Activated CD8-positive, alpha-beta T cell treated with anti-CD3 and anti-CD28 coated beads for 36 hours (primary cell): ENCODE results near the gene CD209. TPM values are rescaled to one million over a fixed set of nuclear protein-coding genes. Genes with fewer than 3 reads are reported as not detected.

Experiments used
- ATAC-seq: fragments of 200-7000 bp; cut with Tn5 transposase; one replicate; pipeline ENCODE4 v1.10.0; 2021; ENCODE audit warnings: mild to moderate bottlenecking, moderate library complexity
- CTCF ChIA-PET: fragments of 350-600 bp; sonication (Branson Sonifier 250); formaldehyde crosslinking; loops from one replicate; lab custom pipeline; 2021; ENCODE audit warnings: antibody characterized with exemption; lab: Charles Lee
- POLR2A ChIA-PET: fragments of 350-600 bp; sonication (Branson Sonifier 250); formaldehyde crosslinking; loops from one replicate; lab custom pipeline; 2021; ENCODE audit warnings: antibody characterized with exemption; lab: Charles Lee
- DNase-seq: peaks from one replicate; pipeline ENCODE4 v3.0.0-alpha.2; 2020
- H3K27ac Mint-ChIP-seq: one replicate; pipeline ENCODE4 v1.8.0; 2021; ENCODE audit warnings: mild to moderate bottlenecking, mixed read lengths
- H3K27me3 Mint-ChIP-seq: one replicate; pipeline ENCODE4 v1.8.0; 2021; ENCODE audit warnings: mixed read lengths
- H3K36me3 Mint-ChIP-seq: one replicate; pipeline ENCODE4 v1.8.0; 2021; ENCODE audit warnings: low read depth, mixed read lengths
- H3K4me1 Mint-ChIP-seq: one replicate; pipeline ENCODE4 v1.8.0; 2021; ENCODE audit warnings: low read depth, mixed read lengths
- H3K4me3 Mint-ChIP-seq: one replicate; pipeline ENCODE4 v1.8.0; 2021; ENCODE audit warnings: mild to moderate bottlenecking, moderate library complexity, mixed read lengths
- H3K9me3 Mint-ChIP-seq: one replicate; pipeline ENCODE4 v1.8.0; 2021; ENCODE audit warnings: mixed read lengths
- CTCF ChIP-seq: fragments of 200-600 bp; IDR thresholded peaks from one replicate; pipeline ENCODE4 v1.8.0; 2022; ENCODE audit warnings: antibody characterized with exemption, mild to moderate bottlenecking
- intact Hi-C: fragments of 100-400 bp; cut with micrococcal nuclease; formaldehyde crosslinking; loops from one replicate; pipeline ENCODE4 v1.10.0; 2022
- total RNA-seq, 2 experiments: library from RNA; stranded (reverse); gene quantifications; one replicate each; pipeline ENCODE4 v1.2.3, GENCODE V29; 2021

The CD209 gene
- total RNA-seq, 2 experiments from 2014 or later, result not detected

DNA sequence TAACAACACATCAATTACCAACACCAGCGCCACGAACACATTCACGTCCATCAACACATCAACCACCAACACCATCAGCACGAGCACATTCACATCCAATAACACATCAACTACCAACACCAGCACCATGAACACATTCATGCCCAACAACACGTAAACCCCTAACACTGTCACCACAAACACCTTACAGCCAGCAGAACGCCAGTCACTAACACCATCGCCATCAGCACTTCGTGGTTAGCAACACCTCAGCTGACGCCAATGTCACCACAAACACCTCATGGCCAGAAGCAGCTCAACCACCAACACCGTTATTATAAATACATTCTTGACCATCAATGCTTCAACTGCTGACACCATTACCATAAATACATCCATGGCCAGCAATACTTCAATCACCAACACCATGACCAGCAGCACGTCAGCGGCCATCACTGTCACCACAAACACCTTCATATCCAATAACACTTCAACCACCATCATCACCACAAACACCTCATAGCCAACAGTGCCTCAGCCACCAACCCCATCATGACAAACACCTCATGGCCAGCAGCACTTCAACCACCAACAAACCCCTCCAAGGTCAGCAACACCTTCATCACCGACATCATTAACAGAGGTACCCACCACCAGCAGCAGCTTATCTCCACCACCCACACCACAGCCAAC lies 54.8 kb downstream of the CD209 start:
- H3K27ac Mint-ChIP-seq, result no peak overlapping the region

GRCh38 chr19:7691497-7691896 lies 55.8 kb downstream of the CD209 start:
- Mint-ChIP-seq H3K4me1 (no peaks in the 10 kb centered on the region), H3K4me3 (no peak overlapping the region), H3K36me3 (no peaks in the 10 kb centered on the region), H3K27ac (no peak overlapping the region), H3K27me3 (peaks cover under 1% of the 10 kb centered on the region), H3K9me3 (no peaks in the 10 kb centered on the region)
- POLR2A ChIA-PET, result interaction anchor here (1.1 to 1.4 kb wide), 2 partner anchors 8 to 116 kb away, joined by 3 to 4 read pairs; no protein-coding TSS in a partner anchor
- ATAC-seq (peak; percentile 59), DNase-seq (peak; percentile 53)
- intact Hi-C loops, result no loop called here
- CTCF ChIA-PET, result no interaction called here
- no peak for TF ChIP-seq CTCF

More for the DNA sequence above, 54.8 kb downstream of the CD209 start:
- no peaks in the 10 kb centered on the region for H3K4me1 Mint-ChIP-seq
- peaks cover 3% of the 10 kb centered on the region for H3K27me3 Mint-ChIP-seq
- ATAC-seq (peak; percentile 51), DNase-seq (peak; percentile 51)
- H3K4me3 Mint-ChIP-seq, result no peak overlapping the region
- ChIA-PET POLR2A (interaction anchor here (0.9 to 1.1 kb wide), 2 partner anchors 74 to 115 kb away, joined by 3 to 4 read pairs; no protein-coding TSS in a partner anchor), CTCF (interaction anchor here (1.0 kb wide), 1 partner anchor 12 kb away, joined by 3 read pairs; the partner anchor contains the start of gene TRAPPC5)
- no peak for TF ChIP-seq CTCF
- intact Hi-C loops, result no loop called here
- H3K36me3 Mint-ChIP-seq, result no peaks in the 10 kb centered on the region
- no peaks in the 10 kb centered on the region for H3K9me3 Mint-ChIP-seq

DNA sequence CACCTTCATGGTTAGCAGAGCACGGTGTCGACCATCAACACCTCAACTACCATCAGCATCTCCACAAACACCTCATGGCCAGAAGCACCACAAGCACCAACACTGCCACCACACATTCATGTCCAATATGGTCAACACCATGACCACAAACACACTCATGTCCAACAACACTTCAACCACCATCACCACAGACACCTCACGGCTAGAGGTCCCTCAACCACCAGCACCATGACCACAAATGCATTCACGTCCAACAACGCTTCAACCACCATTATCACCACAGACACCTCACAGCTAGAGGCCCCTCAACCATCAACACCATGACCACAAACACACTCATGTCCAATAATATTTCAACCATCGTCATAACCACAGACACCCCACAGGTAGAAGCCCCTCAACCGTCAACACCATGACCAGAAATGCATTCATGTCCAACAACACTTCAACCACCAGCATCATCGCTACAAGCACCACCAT lies 56.5 kb downstream of the CD209 start:
- CTCF ChIA-PET, result no interaction called here

More for the DNA sequence above, 56.5 kb downstream of the CD209 start:
- intact Hi-C loops, result no loop called here
- Mint-ChIP-seq H3K27ac (no peak overlapping the region), H3K4me3 (no peak overlapping the region), H3K4me1 (no peaks in the 10 kb centered on the region), H3K27me3 (no peaks in the 10 kb centered on the region), H3K36me3 (no peaks in the 10 kb centered on the region), H3K9me3 (no peaks in the 10 kb centered on the region)
- no peak for ATAC-seq
- peak; percentile 42 for DNase-seq
- POLR2A ChIA-PET, result interaction anchor here (1.4 kb wide), 1 partner anchor 9 kb away, joined by 4 read pairs; no protein-coding TSS in a partner anchor
- no peak for TF ChIP-seq CTCF

Other genes with a start within 250 kb of the CD209 start
- gene ZNF358, start 231.4 kb downstream of the CD209 start, total RNA-seq, result 1 to 10 TPM; 4.8 to 6.5 TPM
- 1 to 10 TPM; 7.9 to 9.2 TPM for gene MCOLN1, start 224.9 kb downstream of the CD209 start, total RNA-seq
- 10 to 100 TPM; 79.2 to 90.3 TPM for gene PNPLA6, start 211.8 kb downstream of the CD209 start, total RNA-seq
- gene CAMSAP3, start 151.7 kb downstream of the CD209 start, total RNA-seq, result under 1 TPM; 0.25 to 0.63 TPM
- 10 to 100 TPM; 50.7 to 54.1 TPM for gene XAB2, start 118.0 kb downstream of the CD209 start, total RNA-seq
- gene PET100, start 117.7 kb downstream of the CD209 start, total RNA-seq, result 10 to 100 TPM; 71.8 to 83.3 TPM
- gene PCP2, start 113.8 kb downstream of the CD209 start, total RNA-seq, result 1 to 10 TPM; 4.0 to 4.8 TPM
- gene STXBP2, start 110.4 kb downstream of the CD209 start, total RNA-seq, result 10 to 100 TPM; 96.4 to 99.2 TPM
- not detected for gene RETN, start 78.5 kb downstream of the CD209 start, total RNA-seq
- not detected for gene MCEMP1, start 70.4 kb downstream of the CD209 start, total RNA-seq
- gene TRAPPC5, start 66.7 kb downstream of the CD209 start, total RNA-seq, result 10 to 100 TPM; 85.0 to 85.9 TPM
- gene FCER2, start 45.4 kb downstream of the CD209 start, total RNA-seq, result 1 to 10 TPM; 3.0 to 3.7 TPM
- not detected for gene CLEC4G, start 15.4 kb downstream of the CD209 start, total RNA-seq
- gene CLEC4M, start 15.7 kb upstream of the CD209 start, total RNA-seq, result not detected
- 1 to 10 TPM; 3.4 to 3.9 TPM for gene EVI5L, start 82.7 kb upstream of the CD209 start, total RNA-seq
- gene PRR36, start 126.9 kb upstream of the CD209 start, total RNA-seq, result under 1 TPM in 1 of 2 experiments, not detected in 1; 0.20 TPM
- not detected for gene LRRC8E, start 141.0 kb upstream of the CD209 start, total RNA-seq
- 10 to 100 TPM; 36.8 to 37.0 TPM for gene MAP2K7, start 156.3 kb upstream of the CD209 start, total RNA-seq
- 1 to 10 TPM; 5.1 to 5.9 TPM for gene TGFBR3L, start 167.3 kb upstream of the CD209 start, total RNA-seq
- 10 to 100 TPM; 16.0 to 18.2 TPM for gene SNAPC2, start 172.8 kb upstream of the CD209 start, total RNA-seq
- under 1 TPM; 0.74 to 0.87 TPM for gene CTXN1, start 178.6 kb upstream of the CD209 start, total RNA-seq
- gene TIMM44, start 196.1 kb upstream of the CD209 start, total RNA-seq, result 10 to 100 TPM; 92.3 to 95.5 TPM